ENCODE results near the gene FERD3L.

FERD3L gene

DNA sequence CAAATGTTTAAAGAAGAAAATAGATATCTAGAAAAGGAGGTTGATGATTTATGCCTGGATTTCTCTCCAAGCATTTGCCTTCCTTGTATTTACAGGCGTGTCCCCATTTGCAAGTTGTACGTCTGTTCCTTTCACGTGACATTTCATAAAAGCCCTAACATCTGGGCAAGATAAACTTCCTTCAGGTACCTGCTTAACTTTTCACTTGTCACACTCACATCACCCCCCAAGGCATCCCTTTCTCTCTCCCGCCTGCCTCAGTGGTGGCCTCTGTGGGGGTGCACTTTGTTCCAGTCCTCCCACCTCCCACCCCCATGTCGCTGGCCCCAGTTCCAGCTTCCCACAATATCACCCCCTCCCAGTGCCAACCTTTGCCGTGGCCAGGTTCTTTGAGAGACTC is 34.4 kb downstream of the FERD3L start:
- TF ChIP-seq GATA3 (IDR thresholded peaks at IDR 0.05; ENCODE audit: low read depth, low read length) (no peak), GATA2 (IDR thresholded peaks at IDR 0.05; ENCODE audit: low read depth, low read length) (no peak)

DNA sequence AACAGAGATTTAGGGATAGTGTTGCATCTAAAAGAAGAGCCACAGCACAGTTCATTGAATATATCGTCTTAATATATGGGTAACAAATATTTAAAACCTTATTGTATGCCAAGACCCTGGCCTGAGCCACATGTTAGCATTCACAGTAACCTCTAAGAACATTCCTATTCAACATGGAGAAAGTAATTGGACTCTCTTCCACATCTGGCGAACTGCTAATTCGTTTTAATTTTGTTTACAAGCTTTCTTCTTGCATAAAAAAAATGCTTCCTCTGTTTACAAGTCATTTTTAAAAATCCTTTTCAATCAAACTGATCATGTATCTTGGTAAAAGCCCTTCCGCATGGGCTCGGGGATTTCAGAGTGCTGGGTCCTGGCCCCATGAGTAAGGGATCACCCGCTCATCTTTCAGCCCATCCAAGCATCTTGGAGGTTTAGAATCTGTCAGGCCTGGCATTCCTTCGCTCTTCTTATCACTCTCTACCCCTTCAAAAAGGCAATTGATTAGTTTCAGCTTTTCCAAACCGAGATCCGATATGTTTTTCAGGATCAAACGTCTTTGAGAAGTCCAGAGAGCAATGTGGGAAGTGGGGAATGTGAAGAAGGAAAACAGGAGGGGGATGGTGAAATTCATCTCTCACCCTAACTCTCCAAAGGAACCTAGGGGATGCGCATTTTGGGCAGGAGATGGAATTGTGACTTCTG is 35.0 kb downstream of the FERD3L start:
- TF ChIP-seq GATA2 (IDR thresholded peaks at IDR 0.05; ENCODE audit: low read depth, low read length) (no peak; the same call in 1 of the 2 replicates), GATA3 (IDR thresholded peaks at IDR 0.05; ENCODE audit: low read depth, low read length) (no peak)

DNA sequence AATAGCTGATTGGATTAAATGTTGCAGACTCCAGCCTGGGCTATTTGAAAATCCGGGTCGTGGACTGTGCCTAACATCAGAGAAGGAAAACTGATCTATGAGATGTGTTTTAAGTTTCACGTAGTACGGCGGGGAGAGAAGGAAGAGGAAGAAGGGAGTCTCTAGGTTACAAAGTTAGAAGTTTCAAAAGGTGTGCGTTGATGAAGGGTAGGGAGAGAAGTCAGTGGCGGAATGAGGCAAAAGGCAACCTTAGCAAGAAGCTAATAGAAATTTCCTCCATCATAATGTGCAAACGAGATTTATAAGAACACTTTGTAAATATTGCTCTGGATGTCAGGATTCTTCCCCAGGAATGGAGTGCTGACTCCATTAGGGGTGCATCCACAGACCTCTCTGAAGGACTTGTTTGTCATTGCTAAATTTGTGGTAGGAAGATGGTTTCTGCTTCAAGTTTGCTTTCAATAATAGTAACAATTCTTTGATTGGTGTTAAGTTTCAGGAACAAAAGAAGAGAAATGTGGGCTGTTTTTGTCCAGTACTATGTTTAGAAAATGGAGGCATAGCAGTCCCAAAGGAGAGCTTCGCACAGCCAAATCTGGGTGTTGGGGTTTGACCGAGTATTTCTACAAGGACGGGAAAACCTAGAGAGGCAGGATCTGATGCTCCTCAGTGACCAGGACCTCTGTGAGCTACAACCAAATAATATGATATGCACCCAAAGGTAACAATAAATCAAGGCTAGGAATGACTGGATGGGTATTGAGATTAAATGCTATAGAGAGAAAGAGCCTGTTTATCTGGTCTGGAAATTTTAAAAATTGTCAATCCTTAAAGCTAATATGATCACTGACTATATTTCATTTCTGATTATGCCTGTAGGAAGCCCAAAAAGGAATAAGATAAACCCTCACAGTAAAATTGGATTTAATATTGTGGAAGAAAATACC is 35.9 kb downstream of the FERD3L start:
- 0 out of 2 replicates have a peak, but pooled peaks have one; percentile 20 for TF ChIP-seq GATA3 (IDR thresholded peaks at IDR 0.05; ENCODE audit: low read depth, low read length)
- TF ChIP-seq GATA2 (IDR thresholded peaks at IDR 0.05; ENCODE audit: low read depth, low read length) = peak; percentile 52

DNA sequence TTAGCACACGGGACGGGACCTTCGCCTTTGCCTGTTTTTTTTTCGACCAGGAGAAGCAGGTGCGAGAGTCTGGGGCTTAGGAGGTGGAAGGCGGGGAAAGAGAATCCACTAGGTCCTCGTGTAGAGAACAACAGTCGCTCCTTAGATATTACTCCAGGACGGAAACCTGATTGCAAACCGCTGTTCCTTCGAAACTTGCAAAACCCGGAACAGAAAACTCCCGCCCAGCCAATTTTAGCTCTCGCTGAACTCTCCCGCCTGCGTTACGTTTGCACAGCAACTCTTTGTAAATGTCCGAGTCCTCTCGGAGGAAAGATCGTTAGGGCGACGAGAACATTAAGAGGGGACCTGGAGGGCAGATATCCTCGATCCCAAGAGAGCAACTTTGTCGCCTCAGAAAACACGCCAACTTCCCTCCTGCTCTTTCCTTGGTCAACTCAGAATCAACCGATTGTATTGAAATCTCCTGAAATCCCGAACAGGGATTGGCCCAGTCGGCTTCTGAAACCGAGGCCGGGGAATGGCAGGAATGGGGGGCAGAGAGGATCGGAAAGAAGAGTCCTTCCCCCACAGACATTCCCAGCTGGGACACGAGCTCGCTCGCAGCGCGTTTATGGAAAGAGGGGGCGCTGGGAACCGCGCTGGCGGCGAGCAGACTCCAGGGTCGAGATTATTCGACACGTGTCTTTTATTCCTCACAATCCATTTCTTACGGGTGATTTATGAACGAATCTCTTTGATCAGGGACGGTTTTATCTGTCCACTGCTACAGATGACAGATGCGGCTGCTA is 37.7 kb downstream of the FERD3L start:
- TF ChIP-seq GATA2 (IDR thresholded peaks at IDR 0.05; ENCODE audit: low read depth, low read length) (peak; percentile 97), GATA3 (IDR thresholded peaks at IDR 0.05; ENCODE audit: low read depth, low read length) (peak; percentile 64; the same call in 1 of the 2 replicates)

DNA sequence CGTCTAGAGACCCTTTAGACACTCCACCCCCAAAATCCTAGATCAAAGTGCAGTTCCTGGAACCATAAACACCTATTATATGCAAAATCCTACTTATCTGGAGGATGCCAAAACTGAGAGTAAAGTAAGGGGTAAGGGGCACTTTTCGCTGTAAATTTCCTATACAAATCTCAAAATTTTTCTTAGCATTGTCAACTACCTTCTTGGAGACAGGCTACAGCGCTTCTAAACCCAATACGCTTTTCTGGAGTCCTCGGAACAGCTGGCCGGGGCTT is 38.2 kb downstream of the FERD3L start:
- TF ChIP-seq GATA2 (IDR thresholded peaks at IDR 0.05; ENCODE audit: low read depth, low read length) = no peak

DNA sequence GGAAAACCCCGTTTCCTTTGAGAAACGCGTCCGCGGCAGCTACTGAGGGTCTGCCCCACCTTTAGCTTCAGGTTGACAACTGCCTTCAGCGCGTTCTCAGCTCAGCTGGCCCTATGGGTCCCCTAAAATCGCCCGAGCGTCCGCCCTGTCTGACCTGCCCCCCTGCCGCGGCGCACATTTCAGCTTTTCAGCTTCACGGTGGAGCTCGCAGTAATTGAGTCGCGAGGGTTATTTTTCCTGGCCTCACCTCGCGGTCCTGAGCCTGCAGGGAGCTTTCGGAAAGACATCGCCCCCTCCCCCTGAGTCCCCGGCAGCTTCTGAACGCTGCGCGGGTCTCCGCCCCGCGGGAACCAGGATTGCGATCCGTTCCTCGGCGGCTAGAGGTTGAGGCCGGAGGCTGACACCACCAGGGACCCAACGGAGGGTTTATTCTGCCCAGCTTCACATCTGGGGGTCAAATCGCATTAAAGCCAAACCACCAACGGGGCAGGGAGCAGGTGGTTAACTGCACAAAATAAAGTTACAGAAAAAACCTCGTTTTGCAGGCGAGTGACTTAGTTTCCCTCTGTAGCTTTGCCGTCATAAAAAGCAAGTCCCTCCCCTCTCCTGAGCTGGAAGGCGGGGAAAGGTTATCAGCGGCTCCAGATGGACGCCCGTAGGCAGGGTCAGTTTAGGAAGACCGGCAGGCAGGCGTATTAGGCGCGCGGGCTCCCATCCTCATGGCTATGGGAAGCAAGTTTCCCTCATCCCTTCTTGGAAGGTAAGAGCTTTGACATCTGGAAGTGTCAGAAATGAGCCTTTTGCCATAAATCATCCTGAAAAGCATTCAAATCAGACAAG is 38.8 kb downstream of the FERD3L start:
- TF ChIP-seq GATA2 (IDR thresholded peaks at IDR 0.05; ENCODE audit: low read depth, low read length) (peak; percentile 49), GATA3 (IDR thresholded peaks at IDR 0.05; ENCODE audit: low read depth, low read length) (no peak)

DNA sequence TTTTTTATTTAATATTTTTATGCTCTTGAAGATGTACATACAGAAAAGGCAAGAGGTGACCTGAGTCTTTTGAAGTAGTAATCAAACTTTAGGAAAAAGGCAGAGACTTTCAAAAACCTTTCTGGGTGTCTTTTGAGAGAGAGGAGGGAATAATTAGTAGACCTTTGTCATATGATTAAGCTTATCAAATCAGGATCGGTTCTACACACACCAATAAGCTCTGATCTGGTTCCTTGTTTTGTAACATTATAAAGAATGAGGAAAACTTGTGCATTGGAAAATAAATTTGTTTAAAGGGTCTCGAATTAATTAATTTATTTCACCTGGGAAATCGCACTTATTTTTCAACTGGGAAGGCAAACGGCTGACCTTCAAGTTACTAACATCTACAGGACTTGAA is 39.7 kb downstream of the FERD3L start:
- TF ChIP-seq GATA3 (IDR thresholded peaks at IDR 0.05; ENCODE audit: low read depth, low read length) (no peak), GATA2 (IDR thresholded peaks at IDR 0.05; ENCODE audit: low read depth, low read length) (no peak)

DNA sequence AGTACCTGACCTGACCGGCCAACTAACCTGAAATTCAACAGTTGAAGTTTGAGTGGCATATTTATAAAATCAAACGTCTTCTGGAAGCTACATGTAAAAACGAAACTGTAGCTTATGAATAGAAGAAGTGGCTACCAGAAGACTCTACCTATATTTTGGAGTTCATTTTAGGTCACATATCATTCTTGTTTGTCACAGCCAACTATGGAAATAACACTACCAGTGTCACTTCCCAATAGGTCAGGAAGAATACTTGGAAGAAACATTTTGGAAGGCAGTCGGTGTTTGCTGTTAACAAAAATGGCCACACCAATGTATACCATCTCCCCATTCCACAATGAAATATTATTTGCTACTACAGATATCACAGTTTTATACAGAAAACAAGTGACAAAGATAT is 40.4 kb downstream of the FERD3L start:
- TF ChIP-seq GATA3 (IDR thresholded peaks at IDR 0.05; ENCODE audit: low read depth, low read length) (no peak), GATA2 (IDR thresholded peaks at IDR 0.05; ENCODE audit: low read depth, low read length) (no peak)

DNA sequence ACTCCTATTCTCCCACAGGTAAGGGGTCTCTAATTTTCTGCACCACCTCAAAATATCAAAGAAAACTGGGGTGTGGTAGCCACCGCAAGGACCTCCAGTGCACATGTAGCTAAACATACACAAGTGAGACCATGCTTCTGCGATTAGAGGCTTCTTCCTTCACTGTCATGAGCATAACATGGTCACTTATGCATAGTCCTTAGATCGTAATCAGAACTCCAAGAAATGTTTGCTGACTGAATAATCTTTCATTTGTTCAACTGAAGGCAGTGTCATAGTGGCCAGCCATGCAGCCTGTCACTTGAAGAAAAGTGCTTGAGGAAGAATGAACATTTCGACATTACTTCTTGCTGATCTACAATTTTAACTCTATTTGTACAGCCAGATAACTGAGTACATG is 42.3 kb downstream of the FERD3L start:
- TF ChIP-seq GATA3 (IDR thresholded peaks at IDR 0.05; ENCODE audit: low read depth, low read length) = 0 out of 2 replicates have a peak, but pooled peaks have one; percentile 29
- peak; percentile 59 for TF ChIP-seq GATA2 (IDR thresholded peaks at IDR 0.05; ENCODE audit: low read depth, low read length)

DNA sequence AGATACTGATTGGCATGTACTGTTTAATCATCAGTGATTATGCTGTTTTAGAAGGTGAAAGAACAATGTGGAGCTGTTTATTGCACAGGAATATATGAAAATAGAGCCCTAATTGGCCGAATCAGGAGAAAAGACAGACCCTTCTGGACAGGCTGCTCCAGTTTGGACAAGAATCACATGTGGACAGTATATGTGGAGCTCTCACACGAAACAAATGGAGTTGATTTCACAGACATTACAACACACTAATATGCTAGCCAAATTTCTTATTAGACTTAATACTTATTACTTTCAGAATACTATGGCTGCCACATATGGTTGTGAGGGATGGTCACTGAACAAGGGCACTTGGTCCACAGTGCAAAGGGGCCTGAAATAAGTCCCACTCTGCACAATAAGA is 43.3 kb downstream of the FERD3L start:
- no peak for TF ChIP-seq GATA2 (IDR thresholded peaks at IDR 0.05; ENCODE audit: low read depth, low read length)
- no peak for TF ChIP-seq GATA3 (IDR thresholded peaks at IDR 0.05; ENCODE audit: low read depth, low read length)

DNA sequence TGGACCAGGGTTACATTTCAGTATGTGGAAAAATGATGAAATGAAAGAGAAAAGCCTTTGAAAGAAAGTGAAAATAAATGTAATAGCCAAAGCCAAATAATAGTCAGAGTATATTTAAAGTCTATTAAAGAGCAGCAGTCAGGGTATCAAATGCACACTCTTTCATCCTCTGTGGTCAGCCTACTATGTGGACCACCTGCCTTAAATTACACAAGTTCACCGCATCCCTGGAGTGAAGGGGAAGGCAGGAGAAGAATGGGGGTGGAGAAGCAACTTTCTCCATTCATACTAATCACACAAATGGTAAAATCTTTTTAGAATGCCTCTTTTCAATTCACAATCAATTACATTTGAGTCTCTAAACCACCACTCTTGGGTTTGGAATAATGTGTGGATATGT is 43.7 kb downstream of the FERD3L start:
- TF ChIP-seq GATA2 (IDR thresholded peaks at IDR 0.05; ENCODE audit: low read depth, low read length) (no peak), GATA3 (IDR thresholded peaks at IDR 0.05; ENCODE audit: low read depth, low read length) (no peak)

DNA sequence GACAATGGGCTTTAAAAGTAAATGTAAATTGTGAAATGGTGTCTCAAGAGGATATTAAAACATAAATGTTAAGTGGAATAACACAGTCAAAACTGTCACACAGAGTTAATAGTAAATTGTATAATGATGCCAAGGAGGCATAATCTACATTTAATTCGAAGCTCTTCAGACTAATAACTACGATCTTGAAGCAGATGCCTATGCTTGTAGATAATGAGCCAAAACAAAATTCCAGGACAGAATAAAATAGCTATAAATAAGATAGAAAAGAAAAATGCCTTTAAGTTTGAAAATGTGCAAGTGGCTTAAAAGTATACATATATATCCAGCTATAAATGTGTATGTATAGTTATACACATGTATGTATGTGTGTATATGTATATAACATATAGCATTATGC is 45.3 kb downstream of the FERD3L start:
- TF ChIP-seq GATA2 (IDR thresholded peaks at IDR 0.05; ENCODE audit: low read depth, low read length) = no peak
- TF ChIP-seq GATA3 (IDR thresholded peaks at IDR 0.05; ENCODE audit: low read depth, low read length) = no peak

DNA sequence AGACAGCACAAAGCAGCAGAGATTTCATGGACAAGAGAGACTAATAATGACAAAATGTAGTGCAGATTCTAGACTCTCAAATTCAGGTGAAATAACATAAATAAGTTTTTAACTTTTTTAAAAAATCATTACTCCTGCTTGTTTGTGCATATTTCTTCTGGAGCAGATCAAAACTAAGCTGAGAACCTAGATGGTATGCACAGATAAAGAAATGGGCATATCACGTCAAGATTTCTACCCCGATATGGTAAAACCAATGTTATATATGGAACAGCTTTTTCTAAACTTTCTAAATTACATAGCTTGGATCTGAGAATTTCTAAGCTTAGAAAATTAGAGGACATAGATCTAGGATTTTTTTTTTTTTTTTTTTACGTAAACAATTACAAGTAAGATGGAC is 46.0 kb downstream of the FERD3L start:
- peak; percentile 40 for TF ChIP-seq GATA2 (IDR thresholded peaks at IDR 0.05; ENCODE audit: low read depth, low read length)
- peak; percentile 86 for TF ChIP-seq GATA3 (IDR thresholded peaks at IDR 0.05; ENCODE audit: low read depth, low read length)
